ENCODE data around the gene PIMREG. TPM values are rescaled to one million over a fixed set of nuclear protein-coding genes. Genes with fewer than 3 reads are reported as not detected.
"Not testable (repeated sequence)": the region's sequence is repeated elsewhere in the genome, so short reads cannot be mapped to it uniquely, and the experiment has no call there.

The PIMREG gene
- polyA plus RNA-seq, 3 donors = 20.8 to 45.2 (median 30.4) TPM

- DNase-seq = no peak
Measured at GRCh38 chr17:6474906-6475305, 30.7 kb downstream of the PIMREG start.

GRCh38 chr17:6475411-6475810 lies 31.2 kb downstream of the PIMREG start:
- DNase-seq = no peak

- DNase-seq = no peak
Measured at GRCh38 chr17:6476076-6476809, 32.0 kb downstream of the PIMREG start.

- DNase-seq = no peak
Measured at GRCh38 chr17:6476810-6477179, 32.5 kb downstream of the PIMREG start.

- DNase-seq = no peak
Measured at GRCh38 chr17:6477831-6478383, 33.7 kb downstream of the PIMREG start.

- DNase-seq = no peak
Measured at GRCh38 chr17:6478486-6478885, 34.2 kb downstream of the PIMREG start.

GRCh38 chr17:6479622-6480302 lies 35.5 kb downstream of the PIMREG start:
- no peak for DNase-seq

- DNase-seq = no peak
Measured at GRCh38 chr17:6480303-6480675, 36.0 kb downstream of the PIMREG start.

- DNase-seq = no peak
Measured at GRCh38 chr17:6482105-6482455, 37.8 kb downstream of the PIMREG start.

- DNase-seq = not testable (repeated sequence)
Measured at GRCh38 chr17:6482796-6483195, 38.5 kb downstream of the PIMREG start.

- DNase-seq = no peak
Measured at GRCh38 chr17:6483507-6483906, 39.3 kb downstream of the PIMREG start.

- no peak for DNase-seq
Measured at GRCh38 chr17:6485646-6486412, 41.6 kb downstream of the PIMREG start.

- DNase-seq = no peak
Measured at GRCh38 chr17:6487251-6488007, 43.2 kb downstream of the PIMREG start.

- DNase-seq = no peak
Measured at GRCh38 chr17:6488008-6488539, 43.8 kb downstream of the PIMREG start.

GRCh38 chr17:6489016-6489550 lies 44.8 kb downstream of the PIMREG start:
- no peak for DNase-seq

GRCh38 chr17:6491071-6491700 lies 46.9 kb downstream of the PIMREG start:
- DNase-seq = no peak

- no peak for DNase-seq
Measured at GRCh38 chr17:6492892-6493674, 48.8 kb downstream of the PIMREG start.

GRCh38 chr17:6494239-6494941 lies 50.1 kb downstream of the PIMREG start:
- DNase-seq = no peak

- no peak for DNase-seq
Measured at GRCh38 chr17:6495450-6496115, 51.3 kb downstream of the PIMREG start.

Data from renal pelvis (tissue), 4 donors.